A673 (cell line): ENCODE measurements around the gene MIEF1. TPM values are rescaled to one million over a fixed set of nuclear protein-coding genes. Genes with fewer than 3 reads are reported as not detected.

Experiments used
- BruUV-seq: library from RNA; stranded (reverse); fragments of 400-500 nt; replicated peaks from 2 replicates; lab custom pipeline; 2021; lab: Mats Ljungman, UMichigan
- CTCF ChIA-PET: fragments of 300-600 bp; sonication (Branson Sonifier 250); formaldehyde crosslinking; loops from one replicate; lab custom pipeline; 2022; ENCODE audit warnings: antibody characterized with exemption; lab: Charles Lee
- POLR2A ChIA-PET: fragments of 300-600 bp; sonication (Branson Sonifier 250); formaldehyde crosslinking; loops from one replicate; lab custom pipeline; 2022; ENCODE audit warnings: antibody characterized with exemption; ENCODE audit not compliant: low non-redundant PET; lab: Charles Lee
- DNase-seq: peaks from one replicate; pipeline ENCODE4 v3.0.0-alpha.2; 2015; ENCODE audit warnings: low spot score
- H3K27ac ChIP-seq: fragments of 200-600 bp; sonication (generic); 2 replicates; pipeline ENCODE4 v1.5.1; 2016; ENCODE audit warnings: mixed run types, low read depth, mild to moderate bottlenecking, mixed read lengths, antibody characterized with exemption, low read length; ENCODE audit not compliant: poor library complexity, severe bottlenecking
- H3K27me3 ChIP-seq: fragments of 200-600 bp; sonication (generic); replicated peaks from 2 replicates; pipeline ENCODE4 v1.6.1; 2017; ENCODE audit warnings: mixed run types, low read depth, mild to moderate bottlenecking, mixed read lengths, antibody characterized with exemption, low read length; ENCODE audit not compliant: insufficient read depth, poor library complexity
- H3K36me3 ChIP-seq: fragments of 200-600 bp; sonication (generic); 2 replicates; pipeline ENCODE4 v1.6.1; 2016; ENCODE audit warnings: mixed run types, mild to moderate bottlenecking, mixed read lengths, antibody characterized with exemption, low read length; ENCODE audit not compliant: insufficient read depth, poor library complexity, severe bottlenecking
- H3K4me1 ChIP-seq: fragments of 200-600 bp; sonication (generic); 2 replicates; pipeline ENCODE4 v1.6.1; 2017; ENCODE audit warnings: mixed run types, mild to moderate bottlenecking, mixed read lengths, antibody characterized with exemption, low read length; ENCODE audit not compliant: insufficient read depth, poor library complexity, severe bottlenecking
- H3K4me3 ChIP-seq: fragments of 200-600 bp; sonication (generic); 2 replicates; pipeline ENCODE4 v1.5.1; 2016; ENCODE audit warnings: low read depth, mixed run types, mild to moderate bottlenecking, mixed read lengths, low read length; ENCODE audit not compliant: poor library complexity, severe bottlenecking
- H3K9me3 ChIP-seq: fragments of 200-600 bp; sonication (generic); 2 replicates; pipeline ENCODE4 v1.6.1; 2016; ENCODE audit warnings: mixed run types, low read depth, mild to moderate bottlenecking, mixed read lengths, antibody characterized with exemption, low read length; ENCODE audit not compliant: poor library complexity, severe bottlenecking
- CTCF ChIP-seq: fragments of 300-800, 200-600 bp; sonication (generic); conservative IDR thresholded peaks from 2 replicates; pipeline ENCODE4 v1.5.1; 2017; ENCODE audit warnings: low read depth, mild to moderate bottlenecking, antibody characterized with exemption, low read length, moderate library complexity, mixed read lengths
- EZH2 ChIP-seq: fragments of 200-600 bp; sonication (generic); IDR thresholded peaks from 2 replicates; pipeline ENCODE4 v1.6.1; 2017; ENCODE audit warnings: borderline replicate concordance, low read depth, mild to moderate bottlenecking, mixed read lengths, antibody characterized with exemption, low read length; ENCODE audit not compliant: poor library complexity, severe bottlenecking
- intact Hi-C: fragments of 100-400 bp; cut with micrococcal nuclease; formaldehyde crosslinking; loops from one replicate; pipeline ENCODE4 v1.10.0; 2022; ENCODE audit not compliant: unreplicated experiment
- total RNA-seq: library from RNA; stranded (reverse); gene quantifications from 2 replicates; pipeline ENCODE4 v1.2.3, GENCODE V29; 2021

Gene MIEF1
- total RNA-seq, 1 experiment from 2014 or later: 55.1 TPM

DNA sequence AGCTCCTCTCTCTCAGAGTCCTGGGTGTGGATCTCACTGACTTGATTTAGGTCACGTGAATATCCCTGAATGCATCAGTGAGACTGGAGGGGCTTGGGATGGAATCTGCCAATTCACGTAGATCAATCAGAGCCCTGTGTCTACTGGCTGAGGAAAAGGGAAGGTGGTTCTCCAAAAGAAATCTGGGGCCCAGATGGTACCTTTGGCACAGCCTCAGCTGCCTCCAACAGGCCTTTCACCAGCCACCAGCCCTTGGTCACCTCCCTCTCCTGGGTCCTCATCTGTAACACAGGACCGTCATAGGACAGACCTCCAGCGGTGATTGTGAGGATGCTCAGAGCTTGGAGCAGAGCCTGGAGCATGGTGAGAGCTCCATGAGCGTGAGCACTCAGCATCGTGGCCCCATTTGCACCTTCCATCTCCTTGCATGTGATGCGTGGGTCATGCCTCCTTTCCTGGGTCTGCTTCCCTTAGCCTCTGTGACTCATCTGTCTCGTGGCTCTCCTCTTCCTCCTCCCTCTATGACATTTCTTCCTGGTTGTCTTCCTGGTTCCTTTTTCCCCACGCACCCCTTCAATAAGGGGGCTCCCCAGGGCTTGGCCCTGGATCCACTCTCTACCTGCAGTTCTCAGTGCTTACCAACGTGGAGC lies 7.5 kb upstream of the MIEF1 start:
- ChIA-PET CTCF (interaction anchor here (0.6 to 2.0 kb wide), 3 partner anchors 35 to 101 kb away, joined by 3 to 20 read pairs (median 4); no protein-coding TSS in a partner anchor), POLR2A (no interaction called here)
- intact Hi-C loops: no loop called here
- no TSS peak for BruUV-seq
- H3K27me3 ChIP-seq: no peaks in the 10 kb centered on the region
- H3K4me3 ChIP-seq: no peak overlapping the region
- no peak overlapping the region for H3K27ac ChIP-seq
- DNase-seq: no peak
- no peak for TF ChIP-seq EZH2
- no peak for TF ChIP-seq CTCF
- peaks cover 6% of the 10 kb centered on the region for H3K4me1 ChIP-seq
- no peaks in the 10 kb centered on the region for H3K36me3 ChIP-seq
- no peaks in the 10 kb centered on the region for H3K9me3 ChIP-seq

DNA sequence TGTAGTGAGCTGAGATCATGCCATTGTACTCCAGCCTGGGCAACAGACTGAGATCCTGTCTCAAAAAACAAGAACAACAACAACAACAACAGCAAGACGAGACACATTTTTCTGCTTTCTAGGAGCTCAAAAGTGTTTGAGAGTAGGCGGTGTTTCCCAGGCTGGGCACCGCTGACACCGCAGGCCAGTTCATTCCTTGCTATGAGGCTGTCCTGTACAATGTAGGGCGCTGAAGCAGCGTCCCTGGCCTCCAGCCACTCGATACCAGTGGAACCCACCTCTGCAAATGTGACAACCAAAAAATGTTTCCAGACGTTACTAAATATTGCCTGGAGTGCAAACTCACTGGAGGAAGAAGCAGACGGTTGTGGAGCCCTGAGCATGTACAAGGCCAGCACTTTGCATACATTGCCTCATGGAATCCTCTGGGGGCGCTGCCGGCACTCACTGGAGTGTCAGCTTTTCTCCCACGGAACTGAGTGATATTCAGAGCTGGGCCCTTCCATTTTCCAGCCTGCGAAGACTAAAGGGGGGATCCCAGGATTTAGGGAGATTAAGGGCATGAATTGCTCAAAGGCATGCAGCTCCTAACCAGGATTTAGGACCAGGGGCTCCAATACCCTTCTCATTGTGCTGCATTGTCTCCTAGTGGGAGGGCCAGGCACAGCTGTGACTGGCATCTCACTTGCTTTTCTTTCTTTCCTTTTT lies 5.8 kb upstream of the MIEF1 start:
- intact Hi-C loops: no loop called here
- no peaks in the 10 kb centered on the region for H3K36me3 ChIP-seq
- H3K4me1 ChIP-seq: peaks cover 12% of the 10 kb centered on the region
- no TSS peak for BruUV-seq
- H3K27ac ChIP-seq: no peak overlapping the region
- TF ChIP-seq EZH2 (no peak), CTCF (peak; percentile 89)
- no peaks in the 10 kb centered on the region for H3K9me3 ChIP-seq
- ChIA-PET CTCF (interaction anchor here (0.6 to 2.2 kb wide), 8 partner anchors 13 to 122 kb away, joined by 3 to 26 read pairs (median 4); no protein-coding TSS in a partner anchor), POLR2A (interaction anchor here (0.5 kb wide), 1 partner anchor 24 kb away, joined by 3 read pairs; no protein-coding TSS in a partner anchor)
- no peaks in the 10 kb centered on the region for H3K27me3 ChIP-seq
- no peak overlapping the region for H3K4me3 ChIP-seq
- DNase-seq: peak; percentile 86

DNA sequence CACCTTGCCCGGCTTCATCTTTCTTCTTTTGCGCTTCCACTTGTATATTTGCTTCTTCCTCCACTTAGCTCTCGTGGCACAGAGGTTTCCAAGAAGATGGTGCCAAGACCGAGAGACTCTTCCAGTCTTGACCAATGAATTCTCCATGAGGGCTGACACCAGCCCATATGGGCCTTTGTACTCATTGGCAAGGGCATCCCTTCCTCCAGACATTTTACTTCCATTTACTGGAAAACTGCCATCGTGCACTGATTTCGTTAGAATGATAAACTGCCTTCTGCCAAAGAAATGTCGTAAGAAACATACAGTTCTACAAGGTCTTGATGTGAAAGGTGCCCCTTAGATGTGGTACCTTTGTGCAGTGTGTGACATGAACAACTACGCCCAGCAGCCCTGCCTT lies 4.7 kb upstream of the MIEF1 start:
- intact Hi-C loops: no loop called here
- no TSS peak for BruUV-seq
- Histone ChIP-seq H3K9me3 (no peaks in the 10 kb centered on the region), H3K36me3 (no peaks in the 10 kb centered on the region), H3K27ac (no peak overlapping the region), H3K4me1 (peaks cover 20% of the 10 kb centered on the region), H3K4me3 (no peak overlapping the region), H3K27me3 (no peaks in the 10 kb centered on the region)
- POLR2A ChIA-PET: no interaction called here
- TF ChIP-seq CTCF (no peak), EZH2 (no peak)
- no peak for DNase-seq
- CTCF ChIA-PET: interaction anchor here (1.1 to 2.2 kb wide), 2 partner anchors 21 to 32 kb away, joined by 4 to 26 read pairs; no protein-coding TSS in a partner anchor
